CD4-positive, alpha-beta T cell treated with Interleukin-15 for 4 hours (primary cell): ENCODE results near the gene VAV2.

Experiments
- DNase-seq: peaks from one replicate; pipeline ENCODE4 v3.0.0-alpha.2; 2020; ENCODE audit warnings: low spot score

VAV2 gene

GRCh38 chr9:133739408-133740280 is 252.5 kb downstream of the VAV2 start:
- no peak for DNase-seq

- no peak for DNase-seq
Measured at GRCh38 chr9:133738640-133739225, 253.4 kb downstream of the VAV2 start.

GRCh38 chr9:133737774-133738639 is 254.1 kb downstream of the VAV2 start, which contains the start of gene SARDH:
TSS of gene SARDH (minus strand) at chr9:133738352. CDS start at chr9:133734173, 4,179 bp downstream.
- DNase-seq: no peak

GRCh38 chr9:133737071-133737773 is 254.9 kb downstream of the VAV2 start:
- no peak for DNase-seq

GRCh38 chr9:133735931-133736330 is 256.2 kb downstream of the VAV2 start:
- DNase-seq: no peak

GRCh38 chr9:133735415-133735775 is 256.7 kb downstream of the VAV2 start:
- DNase-seq: no peak

- DNase-seq: no peak
Measured at GRCh38 chr9:133734590-133735414, 257.3 kb downstream of the VAV2 start.

GRCh38 chr9:133733796-133734533 is 258.2 kb downstream of the VAV2 start:
- no peak for DNase-seq

- DNase-seq: no peak
Measured at GRCh38 chr9:133733421-133733795, 258.7 kb downstream of the VAV2 start.

GRCh38 chr9:133732639-133733408 is 259.3 kb downstream of the VAV2 start:
- DNase-seq: no peak

GRCh38 chr9:133731876-133732638 is 260.1 kb downstream of the VAV2 start:
- DNase-seq: no peak

- DNase-seq: no peak
Measured at GRCh38 chr9:133730994-133731715, 261.0 kb downstream of the VAV2 start.

- no peak for DNase-seq
Measured at GRCh38 chr9:133729617-133730281, 262.4 kb downstream of the VAV2 start.

- no peak for DNase-seq
Measured at GRCh38 chr9:133728856-133729616, 263.1 kb downstream of the VAV2 start.

- DNase-seq: no peak
Measured at GRCh38 chr9:133727876-133728441, 264.2 kb downstream of the VAV2 start.

GRCh38 chr9:133727277-133727875 is 264.7 kb downstream of the VAV2 start:
- DNase-seq: no peak
